ENCODE measurements around the gene PIBF1. TPM values are rescaled to one million over a fixed set of nuclear protein-coding genes. Genes with fewer than 3 reads are reported as not detected.

Gene PIBF1
- total and polyA plus RNA-seq, 4 donors: 3.1 to 18.3 (median 6.5) TPM

GRCh38 chr13:73001971-73002370 lies 220.0 kb downstream of the PIBF1 start:
- no peak for DNase-seq (ENCODE audit: low spot score)
- Histone ChIP-seq H3K36me3 (ENCODE audit: control insufficient read depth in 4 of 4, insufficient read depth in 3 of 4, low read depth in 1 of 4, low read length in 3 of 4) (peaks cover 0 to 4% (median under 1%) of the 10 kb centered on the region in 4 donors), H3K9me3 (ENCODE audit: control insufficient read depth in 4 of 4, low read length in 3 of 4) (no peaks in the 10 kb centered on the region), H3K27ac (ENCODE audit: low read depth in 1 of 2, low read length in 2 of 2) (no peak overlapping the region), H3K27me3 (ENCODE audit: control insufficient read depth in 4 of 4, insufficient read depth in 4 of 4, low read length in 3 of 4) (no peaks in the 10 kb centered on the region), H3K4me1 (ENCODE audit: control insufficient read depth in 4 of 4, insufficient read depth in 4 of 4, low read length in 3 of 4) (no peaks in the 10 kb centered on the region), H3K9ac (ENCODE audit: low read depth in 1 of 2, low read length in 2 of 2) (no peak overlapping the region), H3K4me3 (ENCODE audit: low read depth in 1 of 3, low read length in 3 of 3) (no peak overlapping the region)
- TF ChIP-seq ZBTB33 (IDR thresholded peaks at IDR 0.05) (no peak), CTCF (IDR thresholded peaks at IDR 0.05; ENCODE audit: low read depth, low read length, missing input control) (no peak), HNF4A (conservative IDR thresholded peaks at IDR 0.05) (no peak), GABPA (IDR thresholded peaks at IDR 0.05 in 1 of 2, conservative IDR thresholded peaks at IDR 0.05 in 1 of 2) (no peak), NR2F2 (IDR thresholded peaks at IDR 0.05) (no peak), ATF3 (IDR thresholded peaks at IDR 0.05) (no peak), SP1 (IDR thresholded peaks at IDR 0.05) (no peak), REST (IDR thresholded peaks at IDR 0.05) (no peak), MAX (IDR thresholded peaks at IDR 0.05) (no peak), JUND (IDR thresholded peaks at IDR 0.05) (no peak), RXRA (IDR thresholded peaks at IDR 0.05) (no peak)

GRCh38 chr13:73011751-73012150 lies 229.8 kb downstream of the PIBF1 start:
- no peaks in the 10 kb centered on the region for H3K4me1 ChIP-seq (ENCODE audit: control insufficient read depth in 4 of 4, insufficient read depth in 4 of 4, low read length in 3 of 4)

More at GRCh38 chr13:73011751-73012150, 229.8 kb downstream of the PIBF1 start:
- Histone ChIP-seq H3K9ac (ENCODE audit: low read depth in 1 of 2, low read length in 2 of 2) (no peak overlapping the region), H3K4me3 (ENCODE audit: low read depth in 1 of 3, low read length in 3 of 3) (no peak overlapping the region), H3K9me3 (ENCODE audit: control insufficient read depth in 4 of 4, low read length in 3 of 4) (no peaks in the 10 kb centered on the region), H3K27me3 (ENCODE audit: control insufficient read depth in 4 of 4, insufficient read depth in 4 of 4, low read length in 3 of 4) (no peaks in the 10 kb centered on the region), H3K27ac (ENCODE audit: low read depth in 1 of 2, low read length in 2 of 2) (no peak overlapping the region), H3K36me3 (ENCODE audit: control insufficient read depth in 4 of 4, insufficient read depth in 3 of 4, low read depth in 1 of 4, low read length in 3 of 4) (peaks cover 0 to 4% (median 0%) of the 10 kb centered on the region in 4 donors)
- TF ChIP-seq FOXA1 (IDR thresholded peaks at IDR 0.05) (no peak), YY1 (IDR thresholded peaks at IDR 0.05) (no peak), NR2F2 (IDR thresholded peaks at IDR 0.05) (no peak), ATF3 (IDR thresholded peaks at IDR 0.05) (no peak), HNF4A (conservative IDR thresholded peaks at IDR 0.05) (no peak), HNF4G (IDR thresholded peaks at IDR 0.05) (no peak), JUND (IDR thresholded peaks at IDR 0.05) (no peak), GABPA (IDR thresholded peaks at IDR 0.05 in 1 of 2, conservative IDR thresholded peaks at IDR 0.05 in 1 of 2) (no peak)
- DNase-seq (ENCODE audit: low spot score): no peak
- WGBS: 89% methylated on average over 5 of the region's 5 CpGs
